BJ (cell line): Measurements from ENCODE around the gene CCDC182. TPM values are rescaled to one million over a fixed set of nuclear protein-coding genes. Genes with fewer than 3 reads are reported as not detected.

Source experiments
- CTCF ChIA-PET: fragments of 350-600 bp; formaldehyde crosslinking; extraction: SDS; loops from one replicate; lab custom pipeline; 2021; ENCODE audit warnings: antibody characterized with exemption, inconsistent platforms; lab: Yijun Ruan, JAX
- POLR2A ChIA-PET: fragments of 300-600 bp; sonication (Branson Sonifier 250); formaldehyde crosslinking; extraction: SDS; loops from one replicate; lab custom pipeline; 2021; ENCODE audit warnings: antibody characterized with exemption; lab: Charles Lee
- DNase-seq: peaks from one replicate; pipeline ENCODE4 v3.0.0-alpha.2; 2011; ENCODE audit warnings: low read depth
- H3K27me3 ChIP-seq: 2 replicates; pipeline ENCODE4 v1.6.0; 2011; ENCODE audit warnings: low read length; ENCODE audit not compliant: control insufficient read depth, insufficient read depth
- H3K36me3 ChIP-seq: 2 replicates; pipeline ENCODE4 v1.5.1; 2011; ENCODE audit warnings: low read length; ENCODE audit not compliant: control insufficient read depth, insufficient read depth
- H3K4me3 ChIP-seq: 2 replicates; pipeline ENCODE4 v1.5.1; 2011; ENCODE audit warnings: low read depth, mild to moderate bottlenecking, control low read depth, low read length
- CTCF ChIP-seq: IDR thresholded peaks from 2 replicates; pipeline ENCODE4 v1.5.1; 2011; ENCODE audit warnings: low read depth, mild to moderate bottlenecking, control low read depth, inconsistent platforms, low read length, moderate library complexity; ENCODE audit not compliant: insufficient read depth
- polyA plus RNA-seq: library from polyadenylated mRNA; depleted of rRNA; stranded (reverse); fragments of >200 nt; gene quantifications from 2 replicates; pipeline ENCODE4 v1.2.3, GENCODE V29; 2011

The CCDC182 gene
- polyA plus RNA-seq, 1 experiment: not detected

DNA sequence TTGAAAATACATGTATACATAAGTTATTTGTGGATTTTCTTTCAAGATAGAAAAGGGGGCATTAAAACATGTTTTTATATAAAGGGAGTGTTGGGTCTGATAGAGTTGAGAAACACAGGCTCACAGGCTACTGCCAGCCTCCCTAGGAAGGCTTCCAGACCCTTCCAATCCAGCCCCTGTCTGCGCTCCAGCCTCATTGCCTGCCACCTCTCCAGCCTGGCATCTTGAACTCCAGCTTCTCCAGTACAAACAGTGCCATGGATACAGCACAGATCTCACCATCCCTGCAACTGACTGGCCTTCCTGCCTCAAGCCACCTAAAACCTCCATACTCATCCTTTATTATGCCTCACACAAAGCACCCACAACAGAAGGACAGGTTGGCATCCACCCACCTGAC is 40.7 kb downstream of the CCDC182 start:
- POLR2A ChIA-PET: no interaction called here

GRCh38 chr17:57703273-57703672 is 41.8 kb downstream of the CCDC182 start:
- no peak for TF ChIP-seq CTCF
- no peak for DNase-seq
- ChIA-PET CTCF (no interaction called here), POLR2A (no interaction called here)
- no peaks in the 10 kb centered on the region for H3K36me3 ChIP-seq
- H3K4me3 ChIP-seq: no peak overlapping the region
- H3K27me3 ChIP-seq: peaks cover 20% of the 10 kb centered on the region

More for the DNA sequence above, 40.7 kb downstream of the CCDC182 start:
- no peak for TF ChIP-seq CTCF
- CTCF ChIA-PET: interaction anchor here (1.0 to 1.8 kb wide), 2 partner anchors 32 to 107 kb away, joined by 4 to 6 read pairs; no protein-coding TSS in a partner anchor
- Histone ChIP-seq H3K27me3 (peaks cover 21% of the 10 kb centered on the region), H3K4me3 (no peak overlapping the region), H3K36me3 (no peaks in the 10 kb centered on the region)
- no peak for DNase-seq

- ChIA-PET POLR2A (no interaction called here), CTCF (interaction anchor here (0.6 kb wide), 1 partner anchor 92 kb away, joined by 4 read pairs; no protein-coding TSS in a partner anchor)
- H3K36me3 ChIP-seq: no peaks in the 10 kb centered on the region
- H3K4me3 ChIP-seq: no peak overlapping the region
- no peak for TF ChIP-seq CTCF
- peaks cover 11% of the 10 kb centered on the region for H3K27me3 ChIP-seq
- DNase-seq: no peak
Measured at GRCh38 chr17:57701124-57701523, 44.0 kb downstream of the CCDC182 start.

DNA sequence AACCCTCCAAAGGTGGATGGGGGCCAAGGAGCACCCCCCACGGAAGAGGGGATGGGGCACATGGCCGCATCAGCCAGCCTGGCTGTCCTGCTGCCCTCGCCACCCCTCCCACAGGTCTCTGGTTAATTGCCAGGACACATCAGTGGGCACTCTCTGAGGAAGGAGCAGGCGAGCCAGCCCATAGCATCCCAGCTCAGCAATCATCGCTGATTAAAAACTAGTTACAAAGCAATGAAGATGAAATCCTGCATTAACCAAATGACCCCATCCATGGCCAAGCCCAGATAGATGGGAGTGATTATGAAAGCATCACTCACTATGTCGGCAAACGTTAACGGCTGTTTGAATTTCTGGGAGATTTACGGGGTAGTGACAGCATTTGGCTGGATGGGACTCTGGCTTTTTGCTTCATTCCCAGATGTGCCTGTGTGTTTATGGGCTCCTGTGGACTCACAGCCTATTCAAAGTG is 45.3 kb downstream of the CCDC182 start:
- Histone ChIP-seq H3K36me3 (no peaks in the 10 kb centered on the region), H3K4me3 (no peak overlapping the region), H3K27me3 (peaks cover 11% of the 10 kb centered on the region)
- POLR2A ChIA-PET: no interaction called here
- no peak for DNase-seq
- no peak for TF ChIP-seq CTCF
- CTCF ChIA-PET: no interaction called here

GRCh38 chr17:57697891-57698711 is 47.0 kb downstream of the CCDC182 start:
- Histone ChIP-seq H3K36me3 (no peaks in the 10 kb centered on the region), H3K27me3 (peaks cover 13% of the 10 kb centered on the region), H3K4me3 (no peak overlapping the region)
- no peak for TF ChIP-seq CTCF
- ChIA-PET CTCF (interaction anchor here (2.7 kb wide), 1 partner anchor 455 kb away, joined by 7 read pairs; no protein-coding TSS in a partner anchor), POLR2A (no interaction called here)
- no peak for DNase-seq
